PC-3 (cell line): ENCODE measurements around the gene LRP5. TPM values are rescaled to one million over a fixed set of nuclear protein-coding genes. Genes with fewer than 3 reads are reported as not detected.
"Not testable (repeated sequence)": the region's sequence is repeated elsewhere in the genome, so short reads cannot be mapped to it uniquely, and the experiment has no call there.

ENCODE experiments used
- ATAC-seq: fragments of 200-7000 bp; cut with Tn5 transposase; 2 replicates; pipeline ENCODE4 v1.9.1; 2020; ENCODE audit warnings: mild to moderate bottlenecking, moderate library complexity
- BruUV-seq: library from RNA; stranded (reverse); fragments of 400-500 nt; replicated peaks from 2 replicates; lab custom pipeline; 2021; lab: Mats Ljungman, UMichigan
- CTCF ChIA-PET: fragments of 300-600 bp; sonication (Branson Sonifier 250); formaldehyde crosslinking; loops from one replicate; lab custom pipeline; 2022; ENCODE audit warnings: antibody characterized with exemption; lab: Charles Lee
- POLR2A ChIA-PET: fragments of 300-600 bp; sonication (Branson Sonifier 250); formaldehyde crosslinking; loops from one replicate; lab custom pipeline; 2022; ENCODE audit warnings: antibody characterized with exemption; ENCODE audit not compliant: unreplicated experiment; lab: Charles Lee
- DNase-seq: peaks from one replicate; pipeline ENCODE4 v3.0.0-alpha.2; 2015
- H2AFZ ChIP-seq: fragments of 300-600 bp; sonication (generic); 2 replicates; pipeline ENCODE4 v1.6.0; 2016; ENCODE audit warnings: antibody characterized with exemption, low read length
- H3F3A ChIP-seq: fragments of 300-600 bp; sonication (generic); one replicate; pipeline ENCODE4 v1.6.0; 2017; ENCODE audit warnings: antibody characterized with exemption, low read length, control low read depth, mild to moderate bottlenecking; ENCODE audit not compliant: unreplicated experiment
- H3K27ac ChIP-seq: fragments of 300-600 bp; sonication (generic); 2 replicates; pipeline ENCODE4 v1.5.1; 2016; ENCODE audit warnings: mild to moderate bottlenecking, low read length
- H3K27me3 ChIP-seq: fragments of 300-600 bp; sonication (generic); 2 replicates; pipeline ENCODE4 v1.6.1; 2016; ENCODE audit warnings: low read length, mixed read lengths
- H3K36me3 ChIP-seq: fragments of 300-600 bp; sonication (generic); 2 replicates; pipeline ENCODE4 v1.6.1; 2016; ENCODE audit warnings: low read depth, mixed run types, low read length, mixed read lengths
- H3K4me1 ChIP-seq: fragments of 300-600 bp; sonication (generic); 2 replicates; pipeline ENCODE4 v1.5.1; 2016; ENCODE audit warnings: low read length; ENCODE audit not compliant: insufficient read depth
- H3K4me2 ChIP-seq: fragments of 300-600 bp; sonication (generic); 2 replicates; pipeline ENCODE4 v1.6.0; 2016; ENCODE audit warnings: low read length
- H3K4me3 ChIP-seq: fragments of 300-600 bp; sonication (generic); 2 replicates; pipeline ENCODE4 v1.5.1; 2016; ENCODE audit warnings: mild to moderate bottlenecking, low read length, mixed read lengths
- H3K79me2 ChIP-seq: fragments of 300-600 bp; sonication (generic); 2 replicates; pipeline ENCODE4 v1.6.1; 2017; ENCODE audit warnings: low read length, mixed read lengths
- H3K9ac ChIP-seq: fragments of 300-600 bp; sonication (generic); 2 replicates; pipeline ENCODE4 v1.6.0; 2016; ENCODE audit warnings: mild to moderate bottlenecking, low read length
- H3K9me2 ChIP-seq: fragments of 300-600 bp; sonication (generic); replicated peaks from 2 replicates; pipeline ENCODE4 v1.6.1; 2016; ENCODE audit warnings: mixed run types, low read length, mixed read lengths
- H3K9me3 ChIP-seq: fragments of 300-600 bp; sonication (generic); 2 replicates; pipeline ENCODE4 v1.6.1; 2016; ENCODE audit warnings: low read length, mixed read lengths
- H4K20me1 ChIP-seq: fragments of 300-600 bp; sonication (generic); 2 replicates; pipeline ENCODE4 v1.6.1; 2016; ENCODE audit warnings: low read length, mixed read lengths
- EZH2 ChIP-seq: fragments of 300-600 bp; sonication (generic); IDR thresholded peaks from one replicate; pipeline ENCODE4 v1.6.1; 2017; ENCODE audit warnings: antibody characterized with exemption, mild to moderate bottlenecking, low read length; ENCODE audit not compliant: unreplicated experiment
- EZH2phosphoT487 ChIP-seq: fragments of 300-600 bp; sonication (generic); IDR thresholded peaks from 2 replicates; pipeline ENCODE4 v1.6.1; 2018; ENCODE audit warnings: mild to moderate bottlenecking, antibody characterized with exemption, low read length, borderline replicate concordance
- intact Hi-C: fragments of 100-400 bp; cut with micrococcal nuclease; formaldehyde crosslinking; loops from 2 replicates; pipeline ENCODE4 v1.9.0; 2023
- total RNA-seq: library from RNA; depleted of rRNA; stranded (reverse); fragments of >200 nt; gene quantifications from 2 replicates; pipeline ENCODE4 v1.2.3, GENCODE V29; 2014
- TF ChIP-seq, protein P1 (sequence below): fragments of 300-600 bp; sonication (generic); conservative IDR thresholded peaks from 2 replicates; pipeline ENCODE4 v1.5.1; 2017; ENCODE audit warnings: antibody characterized with exemption, low read depth, mild to moderate bottlenecking, low read length

Gene LRP5
- total RNA-seq, 1 experiment from 2014 or later, result 64.3 TPM

DNA sequence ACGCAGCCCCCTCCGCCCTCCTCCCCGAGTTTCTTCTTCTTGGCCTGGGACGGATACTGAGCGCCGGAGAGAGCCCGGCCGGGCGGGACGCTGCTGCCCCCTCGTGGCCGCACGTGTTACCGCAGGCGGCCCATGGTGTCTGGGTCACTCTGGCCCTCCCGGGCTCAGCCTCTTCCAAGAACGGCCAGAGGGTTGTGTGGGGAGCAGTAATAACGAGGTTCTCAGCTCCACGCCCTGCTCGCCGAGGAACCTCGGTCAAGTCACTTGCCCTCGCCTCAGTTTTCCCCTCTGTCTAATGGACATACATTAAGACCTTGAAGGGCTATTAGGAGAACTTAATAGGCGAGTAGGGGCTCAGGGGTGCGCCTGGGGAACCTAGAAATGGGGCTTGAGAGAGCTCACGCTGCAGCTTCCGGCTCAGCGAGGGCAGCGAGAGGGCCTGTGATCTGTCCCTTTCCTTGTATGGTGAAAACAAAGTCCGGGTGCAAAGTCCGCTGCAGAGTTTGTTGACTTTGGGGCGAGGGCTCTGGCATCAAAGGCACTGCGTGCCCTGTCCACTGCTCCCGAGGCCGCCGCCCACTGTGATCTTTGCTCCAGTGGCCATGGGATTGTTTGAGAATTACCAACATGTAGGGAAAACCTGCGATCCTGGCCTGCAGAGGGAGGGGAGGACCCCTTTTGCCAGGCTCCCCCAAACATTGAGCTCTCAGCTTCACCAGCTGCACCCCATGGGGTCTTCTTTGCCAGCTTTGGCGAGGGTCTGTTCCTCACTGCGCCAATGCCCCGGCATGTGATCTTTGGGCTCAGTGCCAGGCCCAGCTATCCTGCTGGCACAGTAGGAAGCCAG lies 14.4 kb upstream of the LRP5 start:
- H3K9me3 ChIP-seq, result no peaks in the 10 kb centered on the region
- H3K9ac ChIP-seq, result peak overlapping the region; percentile 19
- POLR2A ChIA-PET, result interaction anchor here (0.6 kb wide), 1 partner anchor 80 kb away, joined by 4 read pairs; no protein-coding TSS in a partner anchor
- peaks cover 16% of the 10 kb centered on the region for H3K4me1 ChIP-seq
- peak overlapping the region; percentile 89 for H2AFZ ChIP-seq
- TF ChIP-seq, protein P1, sequence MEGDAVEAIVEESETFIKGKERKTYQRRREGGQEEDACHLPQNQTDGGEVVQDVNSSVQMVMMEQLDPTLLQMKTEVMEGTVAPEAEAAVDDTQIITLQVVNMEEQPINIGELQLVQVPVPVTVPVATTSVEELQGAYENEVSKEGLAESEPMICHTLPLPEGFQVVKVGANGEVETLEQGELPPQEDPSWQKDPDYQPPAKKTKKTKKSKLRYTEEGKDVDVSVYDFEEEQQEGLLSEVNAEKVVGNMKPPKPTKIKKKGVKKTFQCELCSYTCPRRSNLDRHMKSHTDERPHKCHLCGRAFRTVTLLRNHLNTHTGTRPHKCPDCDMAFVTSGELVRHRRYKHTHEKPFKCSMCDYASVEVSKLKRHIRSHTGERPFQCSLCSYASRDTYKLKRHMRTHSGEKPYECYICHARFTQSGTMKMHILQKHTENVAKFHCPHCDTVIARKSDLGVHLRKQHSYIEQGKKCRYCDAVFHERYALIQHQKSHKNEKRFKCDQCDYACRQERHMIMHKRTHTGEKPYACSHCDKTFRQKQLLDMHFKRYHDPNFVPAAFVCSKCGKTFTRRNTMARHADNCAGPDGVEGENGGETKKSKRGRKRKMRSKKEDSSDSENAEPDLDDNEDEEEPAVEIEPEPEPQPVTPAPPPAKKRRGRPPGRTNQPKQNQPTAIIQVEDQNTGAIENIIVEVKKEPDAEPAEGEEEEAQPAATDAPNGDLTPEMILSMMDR, result peak; percentile 98
- TF ChIP-seq EZH2, result no peak
- H3K9me2 ChIP-seq, result no peaks in the 10 kb centered on the region
- H4K20me1 ChIP-seq, result no peaks in the 10 kb centered on the region
- intact Hi-C loops, result loop anchor here (1.0 kb wide), 3 partner anchors 27 to 89 kb away; partner anchors contain the start of gene C11orf24
- no peaks in the 10 kb centered on the region for H3K79me2 ChIP-seq
- BruUV-seq, result no TSS peak
- ATAC-seq (peak; percentile 97), DNase-seq (peak; percentile 89)
- H3K27me3 ChIP-seq, result no peaks in the 10 kb centered on the region
- CTCF ChIA-PET, result interaction anchor here (0.6 to 1.6 kb wide), 4 partner anchors 21 to 213 kb away, joined by 3 to 7 read pairs (median 4); partner anchors contain the start of gene C11orf24
- H3F3A ChIP-seq, result no peaks in the 10 kb centered on the region
- peak overlapping the region; percentile 80 for H3K4me2 ChIP-seq
- H3K36me3 ChIP-seq, result no peaks in the 10 kb centered on the region
- H3K4me3 ChIP-seq, result peak overlapping the region; percentile 52
- H3K27ac ChIP-seq, result no peak overlapping the region

DNA sequence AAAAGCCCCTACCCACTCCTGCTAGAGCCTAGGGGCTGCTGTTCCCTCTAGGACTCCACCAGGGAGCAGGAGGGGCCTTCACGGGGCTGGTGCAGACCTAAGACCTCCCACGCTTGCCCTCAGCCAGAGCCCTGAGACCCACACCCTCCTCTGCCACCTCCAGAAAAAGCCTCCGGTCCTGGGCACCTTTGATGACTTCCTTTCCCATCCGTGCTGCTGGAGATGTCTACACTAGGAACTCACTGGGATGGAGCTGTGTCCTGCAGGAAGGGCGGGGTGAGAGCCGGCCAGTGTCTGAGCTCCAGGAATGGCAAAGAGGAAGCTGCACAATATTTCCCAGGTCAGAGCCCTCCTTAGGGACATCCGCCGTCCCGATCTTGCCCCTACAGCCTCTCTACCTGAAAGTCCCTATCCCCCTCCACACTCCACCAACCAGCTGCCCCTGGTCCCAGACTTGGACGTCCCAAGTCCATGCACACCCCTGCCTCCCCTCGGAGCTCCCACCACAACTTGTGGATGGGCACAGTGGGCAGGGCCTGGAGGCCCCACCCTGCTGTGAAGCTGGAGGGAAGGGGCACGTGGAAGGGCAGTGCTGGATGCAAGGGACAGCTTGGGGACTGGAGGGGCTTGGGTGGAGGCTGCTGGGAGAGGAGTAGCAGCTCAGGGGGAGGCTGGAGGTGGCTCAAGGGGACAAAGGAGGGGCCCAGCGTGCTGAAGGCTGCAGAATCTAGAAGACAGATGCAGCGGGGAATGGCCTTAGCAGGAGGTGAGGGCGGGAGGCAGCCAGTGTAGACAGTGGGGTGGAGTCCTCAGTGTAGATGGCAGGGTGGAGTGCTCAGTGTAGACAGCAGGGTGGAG lies 13.5 kb upstream of the LRP5 start:
- peak overlapping the region; percentile 80; the same call in 1 of the 2 replicates for H3K4me2 ChIP-seq
- CTCF ChIA-PET, result interaction anchor here (0.5 to 1.6 kb wide), 7 partner anchors 22 to 897 kb away, joined by 3 to 7 read pairs (median 4); partner anchors contain the start of genes C11orf24 and PPP1CA
- no peak for TF ChIP-seq EZH2phosphoT487
- H3K9ac ChIP-seq, result no peak overlapping the region
- no TSS peak for BruUV-seq
- H4K20me1 ChIP-seq, result no peaks in the 10 kb centered on the region
- H3K27me3 ChIP-seq, result no peaks in the 10 kb centered on the region
- H3K27ac ChIP-seq, result no peak overlapping the region
- H3K4me3 ChIP-seq, result no peak overlapping the region
- no peaks in the 10 kb centered on the region for H3K9me2 ChIP-seq
- intact Hi-C loops, result no loop called here
- no peaks in the 10 kb centered on the region for H3K79me2 ChIP-seq
- no peak for DNase-seq
- H3F3A ChIP-seq, result no peaks in the 10 kb centered on the region
- ATAC-seq, result no peak
- POLR2A ChIA-PET, result interaction anchor here (0.6 kb wide), 1 partner anchor 81 kb away, joined by 4 read pairs; no protein-coding TSS in a partner anchor
- H3K9me3 ChIP-seq, result peaks cover 5% of the 10 kb centered on the region
- H3K36me3 ChIP-seq, result peaks cover 1% of the 10 kb centered on the region; the same call in 1 of the 2 replicates
- peaks cover 16% of the 10 kb centered on the region for H3K4me1 ChIP-seq
- H2AFZ ChIP-seq, result peak overlapping the region; percentile 89

DNA sequence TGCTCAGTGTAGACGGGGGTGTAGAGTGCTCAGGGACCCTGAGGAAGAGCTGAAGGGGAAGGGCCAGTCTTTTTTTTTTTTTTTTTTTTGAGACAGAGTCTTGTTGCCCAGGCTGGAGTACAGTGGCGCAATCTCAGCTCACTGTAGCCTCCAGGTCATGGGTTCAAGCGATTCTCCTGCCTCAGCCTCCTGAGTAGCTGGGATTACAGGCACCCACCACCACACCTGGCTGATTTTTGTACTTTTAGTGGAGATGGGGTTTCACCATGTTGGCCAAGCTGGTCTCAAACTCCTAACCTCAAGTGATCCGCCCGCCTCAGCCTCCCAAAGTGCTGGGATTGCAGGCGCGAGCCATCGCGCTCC lies 12.9 kb upstream of the LRP5 start:
- H2AFZ ChIP-seq, H4K20me1 ChIP-seq, H3K27ac ChIP-seq, H3K36me3 ChIP-seq, H3K4me3 ChIP-seq, H3K79me2 ChIP-seq, intact Hi-C loops, H3K27me3 ChIP-seq, H3K9me3 ChIP-seq, POLR2A ChIA-PET, BruUV-seq, H3K4me2 ChIP-seq, H3K9ac ChIP-seq, H3K9me2 ChIP-seq, ATAC-seq, H3F3A ChIP-seq, DNase-seq: not testable (repeated sequence)
- CTCF ChIA-PET, result interaction anchor here (0.7 to 1.6 kb wide), 3 partner anchors 27 to 898 kb away, joined by 3 to 7 read pairs (median 4); partner anchors contain the start of genes C11orf24 and PPP1CA
- H3K4me1 ChIP-seq, result peaks cover 16% of the 10 kb centered on the region
